Left lobe of liver (tissue), 2 donors: ENCODE measurements around the gene GABBR2. TPM values are rescaled to one million over a fixed set of nuclear protein-coding genes. Genes with fewer than 3 reads are reported as not detected.

Experiments
- ATAC-seq: fragments of 200-7000 bp; cut with Tn5 transposase; one replicate; pipeline ENCODE4 v1.9.1; 2020; ENCODE audit warnings: mild to moderate bottlenecking, moderate library complexity
- DNase-seq: peaks from one replicate; pipeline ENCODE4 v3.0.0-alpha.2; 2020; ENCODE audit warnings: low spot score
- total RNA-seq: library from RNA; stranded (reverse); gene quantifications from one replicate; pipeline ENCODE4 v1.2.1, GENCODE V29; 2021
- donor health status: DM: no; HTN: no; CAD: no; lungs with moderate emphysema.
- donor health status: DM: no; HTN: yes; CAD: no.

Gene GABBR2
- total RNA-seq, 1 donor from 2014 or later: not detected

- no peak for ATAC-seq
- DNase-seq: no peak
Measured at GRCh38 chr9:98639133-98639532, 69.6 kb downstream of the GABBR2 start.

GRCh38 chr9:98637381-98637780 is 71.4 kb downstream of the GABBR2 start:
- no peak for DNase-seq
- no peak for ATAC-seq

- no peak for DNase-seq
- no peak for ATAC-seq
Measured at GRCh38 chr9:98635374-98635773, 73.4 kb downstream of the GABBR2 start.

GRCh38 chr9:98634685-98635336 is 73.9 kb downstream of the GABBR2 start:
- no peak for DNase-seq
- ATAC-seq: no peak

- DNase-seq (no peak), ATAC-seq (no peak)
Measured at GRCh38 chr9:98632839-98633238, 75.9 kb downstream of the GABBR2 start.

DNA sequence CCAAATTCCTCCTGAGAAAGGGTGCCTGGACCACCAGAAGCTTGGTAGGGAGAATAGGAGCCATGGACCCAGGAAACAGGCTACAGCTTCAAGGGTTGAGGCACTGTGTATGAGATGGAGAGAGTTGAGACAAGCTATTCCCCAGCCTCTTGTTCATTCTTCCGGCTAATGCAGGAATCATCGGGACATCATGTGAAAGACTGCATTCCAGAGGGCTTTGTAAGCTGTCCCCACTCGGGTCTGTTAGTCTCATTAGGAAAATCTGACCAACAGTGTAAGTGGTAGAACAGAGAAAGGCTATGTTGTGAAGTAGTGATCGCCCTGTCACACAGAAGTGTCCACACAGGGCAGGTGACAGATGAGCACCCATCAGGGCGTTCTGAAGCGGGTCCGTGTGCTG is 81.4 kb downstream of the GABBR2 start:
- no peak for ATAC-seq
- no peak for DNase-seq

- DNase-seq: no peak
- no peak for ATAC-seq
Measured at GRCh38 chr9:98625728-98626127, 83.0 kb downstream of the GABBR2 start.

DNA sequence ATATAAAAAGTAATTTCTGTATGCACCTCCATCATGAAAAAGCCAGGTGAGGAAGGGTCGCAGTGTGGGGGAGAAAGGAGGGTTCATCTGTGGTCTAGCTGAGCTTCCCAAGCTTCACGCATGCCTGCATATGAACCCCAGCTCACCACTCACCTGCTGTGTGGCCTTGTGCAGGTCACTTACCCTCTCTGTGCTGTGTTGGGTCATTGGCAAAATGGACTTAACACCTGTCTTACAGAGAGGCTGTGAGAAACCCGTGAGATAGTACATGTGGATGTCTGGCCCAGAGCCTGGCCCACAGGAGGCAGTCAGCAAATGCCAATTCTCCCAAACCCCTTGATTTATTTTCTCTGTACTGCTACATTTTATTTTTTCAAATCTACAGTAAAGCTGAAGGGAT is 88.9 kb downstream of the GABBR2 start:
- ATAC-seq (no peak), DNase-seq (no peak)

DNA sequence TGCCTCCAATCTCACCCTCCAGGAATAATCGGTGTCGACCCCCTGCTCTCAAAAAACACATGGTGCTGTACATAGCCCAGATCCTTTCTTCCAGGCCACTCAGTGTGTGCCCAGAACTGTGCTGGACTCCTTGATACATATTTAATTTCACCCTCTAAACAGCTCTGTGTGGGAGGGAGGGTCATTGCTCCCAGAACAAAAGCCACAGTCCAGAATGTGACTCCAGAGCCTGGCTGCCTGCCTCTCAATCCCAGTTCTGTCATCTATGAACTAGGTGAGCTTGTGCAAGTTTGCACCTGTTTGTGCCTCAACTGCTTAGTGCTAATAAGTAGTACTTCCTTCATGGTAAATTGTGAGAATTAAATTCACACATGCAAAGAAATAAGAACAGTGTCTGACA is 93.1 kb downstream of the GABBR2 start:
- ATAC-seq: peak; percentile 89
- no peak for DNase-seq

DNA sequence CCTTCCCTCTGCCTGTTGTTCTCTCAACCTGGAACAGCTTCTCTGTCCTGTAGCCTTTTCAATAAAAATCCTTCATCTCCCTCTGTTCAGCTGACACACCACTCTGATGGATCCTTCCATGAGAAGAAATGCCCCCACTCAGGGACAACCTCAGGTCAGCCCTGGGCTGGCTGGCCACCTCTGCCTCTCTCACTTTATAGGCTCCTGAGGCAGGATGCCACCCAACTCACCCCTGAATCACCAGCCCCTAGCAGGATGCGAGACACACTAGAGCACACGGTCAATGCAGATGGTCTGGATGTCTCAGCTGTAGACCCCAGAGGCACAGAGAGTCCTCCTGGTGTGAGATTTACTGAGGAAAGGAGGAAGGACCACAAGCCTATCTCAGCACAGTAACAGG is 93.8 kb downstream of the GABBR2 start:
- DNase-seq: no peak
- ATAC-seq: no peak

- ATAC-seq: no peak
Measured at GRCh38 chr9:98612061-98612752, 96.5 kb downstream of the GABBR2 start.

GRCh38 chr9:98611319-98611718 is 97.4 kb downstream of the GABBR2 start:
- ATAC-seq (no peak), DNase-seq (no peak)

More at GRCh38 chr9:98612061-98612752, 96.5 kb downstream of the GABBR2 start:
- no peak for DNase-seq

GRCh38 chr9:98610711-98611110 is 98.0 kb downstream of the GABBR2 start:
- no peak for DNase-seq
- ATAC-seq: no peak

DNA sequence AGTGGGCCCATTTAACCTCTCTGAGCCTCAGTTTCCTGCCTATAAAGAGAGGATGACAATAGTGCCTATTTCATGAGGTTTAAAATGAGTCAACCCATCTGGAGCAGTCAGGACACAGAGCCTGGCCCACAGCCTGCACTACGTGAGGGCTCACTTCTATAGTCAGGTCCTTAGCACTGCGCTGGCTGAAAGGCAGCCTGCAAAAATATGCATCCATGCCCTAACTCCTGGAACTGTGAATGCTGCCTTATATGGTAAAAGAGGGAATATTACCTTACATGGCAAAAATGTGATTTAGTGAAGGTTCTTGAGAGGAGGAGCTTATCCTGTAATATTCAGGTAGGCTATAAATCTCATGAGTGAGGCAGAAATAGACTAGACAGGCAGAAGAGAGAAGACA is 98.5 kb downstream of the GABBR2 start:
- DNase-seq (no peak), ATAC-seq (no peak)

GRCh38 chr9:98609646-98610045 is 99.1 kb downstream of the GABBR2 start:
- DNase-seq (no peak), ATAC-seq (no peak)

DNA sequence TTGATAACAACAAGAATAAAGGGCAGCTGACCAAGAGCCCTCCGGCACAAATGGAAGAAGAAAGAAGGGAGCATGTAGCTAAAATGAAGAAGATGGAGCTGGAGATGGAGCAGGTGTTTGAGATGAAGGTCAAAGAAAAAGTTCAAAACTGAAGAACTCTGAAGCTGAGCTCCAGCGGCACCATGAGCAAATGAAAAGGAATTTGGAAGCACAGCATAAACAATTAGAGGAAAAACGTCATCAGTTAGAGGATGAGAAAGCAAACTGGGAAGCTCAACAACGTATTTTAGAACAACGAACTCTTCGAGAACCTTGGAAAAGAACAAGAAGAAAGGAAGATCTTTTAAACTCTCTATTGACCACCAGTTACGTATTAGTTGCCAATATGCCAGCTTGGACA is 100.9 kb downstream of the GABBR2 start:
- ATAC-seq: no peak
- DNase-seq: no peak

GRCh38 chr9:98607152-98607551 is 101.6 kb downstream of the GABBR2 start:
- no peak for DNase-seq
- ATAC-seq: no peak

DNA sequence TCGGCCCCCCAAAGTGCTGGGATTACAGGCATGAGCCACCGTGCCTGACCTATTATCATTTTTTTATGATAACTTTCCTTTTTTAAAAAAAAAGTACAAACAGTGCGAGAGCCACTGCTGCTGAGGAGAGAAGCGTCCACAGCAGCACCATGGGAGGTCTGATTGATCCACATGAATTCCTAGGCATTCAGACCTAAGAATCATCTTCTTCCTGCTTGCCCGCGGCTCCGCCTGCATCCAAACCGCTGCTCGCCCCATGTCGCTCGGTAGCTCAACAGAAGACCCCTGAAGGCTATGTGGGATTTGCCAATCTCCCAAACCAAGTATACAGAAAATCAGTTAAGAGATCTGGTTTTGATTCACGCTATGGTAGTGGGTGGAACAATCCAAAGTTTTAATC is 102.0 kb downstream of the GABBR2 start:
- no peak for ATAC-seq
- DNase-seq: no peak

DNA sequence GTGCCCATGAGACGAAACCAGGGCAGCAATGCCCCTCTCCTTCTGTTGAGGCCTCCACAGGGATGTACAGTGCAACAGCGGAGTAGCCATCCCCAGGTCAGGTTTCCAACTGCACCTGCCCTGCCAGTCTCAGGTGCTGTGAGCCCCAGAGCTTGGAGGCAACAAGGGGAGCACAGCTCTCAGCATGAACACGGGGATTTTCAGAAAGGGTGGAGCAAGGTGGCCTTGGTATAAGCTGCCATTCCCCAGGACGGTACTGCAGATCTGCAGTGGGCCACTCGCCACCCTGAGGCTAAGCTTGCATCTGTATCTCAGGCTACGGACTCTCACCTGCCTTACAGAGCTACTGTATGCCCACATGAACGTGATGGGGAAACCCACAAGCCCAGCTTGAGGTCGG is 103.6 kb downstream of the GABBR2 start:
- ATAC-seq: no peak
- no peak for DNase-seq

DNA sequence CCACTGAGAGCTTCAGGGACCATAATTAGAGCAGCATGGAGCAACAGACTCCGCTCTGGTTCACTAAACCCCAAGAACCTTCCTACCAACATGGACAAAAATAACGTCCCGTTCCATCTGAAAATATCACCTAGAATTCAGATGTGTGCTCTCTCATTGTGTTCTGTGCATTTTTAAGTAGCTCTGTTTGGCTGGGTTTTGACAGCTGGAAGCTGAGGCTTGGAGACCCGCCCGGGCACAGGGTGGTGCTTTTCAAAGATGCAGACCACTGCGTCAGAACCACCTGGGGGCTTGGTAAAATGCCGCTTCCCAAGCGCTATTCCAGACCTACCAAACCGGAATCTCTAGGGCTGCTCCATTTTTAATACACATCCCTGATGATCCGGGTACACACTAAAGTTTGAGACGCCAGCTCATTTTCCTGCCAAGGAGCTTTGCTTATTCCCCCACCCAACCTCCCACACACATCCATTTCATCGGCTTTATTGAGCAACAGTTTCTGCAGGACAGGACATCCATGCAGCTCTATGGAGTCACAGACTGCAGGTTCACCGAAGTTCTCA is 104.8 kb downstream of the GABBR2 start:
- DNase-seq: no peak
- no peak for ATAC-seq

DNA sequence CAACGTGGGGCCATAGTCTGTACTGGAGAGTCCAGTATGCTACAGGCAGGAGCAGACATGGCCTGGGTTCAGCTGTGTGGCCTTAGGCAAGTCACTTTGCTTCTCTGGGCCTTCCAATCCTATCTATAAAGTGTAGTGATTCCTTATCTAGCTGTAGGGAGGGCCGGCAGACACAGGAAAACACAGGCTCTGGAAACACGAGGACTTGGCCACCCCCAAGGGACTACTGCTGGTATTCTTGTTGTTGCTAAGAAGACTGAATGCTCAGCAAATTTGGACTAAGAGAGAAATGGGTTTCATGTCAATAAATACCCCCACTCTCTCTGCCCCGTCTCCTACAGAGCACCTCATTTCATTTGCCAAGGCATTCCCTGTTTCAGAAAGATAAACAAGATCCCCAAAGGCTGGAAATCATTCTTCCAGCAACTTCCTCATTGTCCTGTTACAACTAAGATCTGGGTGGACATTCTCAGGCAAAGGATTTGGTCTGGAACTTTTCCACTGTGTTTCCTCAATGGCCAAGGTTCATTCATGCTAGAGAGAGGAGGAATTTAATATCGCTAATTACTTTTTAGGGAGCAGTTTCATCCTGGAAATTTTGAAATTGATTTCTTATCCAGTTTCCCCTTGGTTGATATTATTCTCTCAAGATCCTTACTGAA is 105.8 kb downstream of the GABBR2 start:
- DNase-seq (no peak), ATAC-seq (no peak)

GRCh38 chr9:98600631-98601030 is 108.1 kb downstream of the GABBR2 start:
- no peak for ATAC-seq

More at GRCh38 chr9:98600631-98601030, 108.1 kb downstream of the GABBR2 start:
- no peak for DNase-seq
